HG02763 (cell line): ENCODE measurements around the gene YOD1.
"Not testable (repeated sequence)": the region's sequence is repeated elsewhere in the genome, so short reads cannot be mapped to it uniquely, and the experiment has no call there.

Experiments
- ATAC-seq: cut with Tn5 transposase; IDR thresholded peaks from one replicate; pipeline ENCODE4 v1.9.1; 2021; ENCODE audit warnings: mild to moderate bottlenecking, moderate library complexity; ENCODE audit not compliant: unreplicated experiment

The YOD1 gene

DNA sequence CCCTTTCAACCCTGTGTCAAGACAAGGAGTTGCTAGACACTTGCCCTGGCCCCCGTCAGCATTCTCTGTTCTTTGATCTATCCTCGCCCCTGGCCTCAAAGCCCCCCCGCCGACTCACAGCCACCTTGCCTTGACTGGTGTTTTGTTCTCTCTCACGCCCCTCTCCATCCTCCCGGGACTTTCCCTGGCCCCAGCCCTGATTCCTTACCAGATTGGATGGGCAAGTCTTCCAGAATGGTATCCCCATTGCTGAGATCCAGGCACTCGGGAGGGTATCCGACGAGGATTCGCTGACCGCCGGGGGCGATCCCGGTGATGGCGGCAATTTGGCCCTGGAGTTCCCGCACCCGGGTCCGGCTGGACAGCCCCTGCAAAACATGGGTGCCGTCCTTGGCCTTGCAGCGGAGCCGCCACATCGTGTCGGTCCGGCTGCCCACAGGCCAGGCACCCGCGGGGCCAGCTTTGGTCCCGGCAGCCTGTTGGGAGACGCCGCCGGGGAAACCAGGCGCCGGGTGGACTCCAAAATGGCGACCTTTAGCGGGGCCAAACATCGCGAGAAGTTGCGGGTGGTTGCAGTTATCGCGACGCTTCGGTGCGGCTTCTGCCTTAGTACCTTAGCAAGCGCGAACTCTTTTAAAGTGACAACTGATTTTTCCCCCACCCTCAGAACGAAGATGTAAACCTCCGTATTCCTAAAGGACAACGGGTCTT lies 373 bp downstream of the YOD1 start:
- ATAC-seq: no peak

DNA sequence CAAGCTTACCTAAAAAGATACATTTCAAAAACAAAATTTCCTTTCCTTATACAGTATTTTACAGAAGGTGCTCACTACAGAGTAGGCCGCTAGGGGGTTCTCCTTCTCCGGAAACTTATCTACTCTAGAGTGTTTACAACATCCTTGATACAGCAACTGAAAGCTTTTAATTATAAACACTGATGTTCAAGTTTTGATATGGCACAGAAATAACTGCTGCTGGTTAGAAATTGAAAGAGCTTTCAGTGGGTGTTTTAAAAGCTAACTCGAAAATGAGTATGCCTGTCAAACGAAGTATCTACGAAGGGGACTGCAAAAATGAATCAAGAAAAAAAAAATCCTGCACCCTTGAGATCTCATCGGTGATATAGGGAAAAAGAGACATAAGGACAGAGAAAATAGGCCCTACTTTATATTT lies 1.0 kb downstream of the YOD1 start:
- ATAC-seq: no peak

DNA sequence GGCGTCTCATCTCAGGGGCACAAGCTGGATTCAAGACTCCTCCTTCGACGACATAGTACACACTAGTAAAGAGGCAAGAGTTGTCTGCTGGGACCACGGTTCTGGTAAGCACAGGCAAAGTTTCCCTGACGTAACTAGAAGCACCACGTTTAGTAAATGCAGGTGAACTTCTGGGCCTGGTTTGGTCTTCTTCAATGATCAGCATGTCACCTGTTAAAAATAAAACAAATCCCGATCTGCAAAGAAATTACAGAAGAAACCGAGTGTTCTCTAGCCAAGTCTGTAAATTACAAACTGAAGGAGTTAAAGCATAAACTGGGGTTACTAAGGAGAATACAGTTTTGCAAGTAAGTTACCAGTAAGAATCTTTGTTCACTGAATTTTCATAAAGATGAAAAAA lies 1.5 kb downstream of the YOD1 start:
- no peak for ATAC-seq

DNA sequence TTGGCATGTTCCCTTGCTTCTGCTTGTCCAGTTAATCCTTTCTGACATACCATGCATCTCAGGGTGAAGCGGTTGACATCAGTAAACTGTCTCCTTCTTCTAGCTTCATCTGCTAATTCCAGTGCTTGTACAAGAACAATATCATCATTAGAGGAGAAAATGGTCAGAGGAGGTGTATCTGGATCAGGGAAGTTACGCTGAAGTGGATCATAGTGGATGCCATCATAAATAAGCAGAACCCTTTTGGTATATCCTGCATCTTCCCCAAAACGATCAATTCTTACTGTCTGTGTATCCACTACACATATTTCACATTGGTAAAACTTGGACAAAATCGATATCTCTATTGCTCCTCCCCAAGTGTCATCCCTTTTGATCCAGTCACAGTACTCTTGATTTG lies 2.0 kb downstream of the YOD1 start:
- no peak for ATAC-seq

DNA sequence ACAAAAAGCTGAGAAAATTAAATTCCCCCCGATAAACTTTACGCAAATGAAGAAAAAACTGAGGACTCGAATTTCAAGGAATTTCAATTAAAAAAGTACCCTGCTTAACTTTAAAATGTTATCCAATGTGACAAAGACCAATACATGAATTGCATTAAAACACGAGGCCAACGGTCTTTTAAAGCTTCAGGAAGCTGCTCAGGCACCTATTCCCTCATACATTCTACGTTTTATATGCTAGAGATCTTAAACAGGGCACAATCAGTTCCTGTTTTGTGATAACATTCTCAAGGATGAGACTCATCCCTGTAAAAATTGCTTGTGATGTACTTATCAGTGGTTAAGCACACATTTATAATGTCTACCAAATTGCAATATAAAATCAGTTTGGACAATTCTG lies 3.0 kb downstream of the YOD1 start:
- no peak for ATAC-seq

DNA sequence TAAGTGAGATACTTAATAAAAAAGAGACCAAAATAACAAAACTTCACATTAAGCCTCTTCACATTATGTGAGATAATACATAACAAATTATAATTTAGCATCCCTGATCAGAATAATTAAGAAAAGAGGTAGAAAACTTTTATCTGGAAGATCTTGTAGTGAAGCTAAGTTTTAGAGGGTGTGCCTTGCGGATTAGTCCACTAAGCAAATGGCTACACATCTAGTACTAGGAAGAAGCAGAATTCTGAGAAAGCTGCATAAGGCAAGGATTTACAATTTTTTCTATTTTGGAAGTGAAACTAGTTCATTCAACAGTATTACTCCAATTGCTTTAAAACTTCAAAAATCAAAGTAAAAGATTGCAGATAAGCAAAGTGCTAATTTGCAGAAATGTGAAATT lies 3.5 kb downstream of the YOD1 start:
- ATAC-seq: no peak

DNA sequence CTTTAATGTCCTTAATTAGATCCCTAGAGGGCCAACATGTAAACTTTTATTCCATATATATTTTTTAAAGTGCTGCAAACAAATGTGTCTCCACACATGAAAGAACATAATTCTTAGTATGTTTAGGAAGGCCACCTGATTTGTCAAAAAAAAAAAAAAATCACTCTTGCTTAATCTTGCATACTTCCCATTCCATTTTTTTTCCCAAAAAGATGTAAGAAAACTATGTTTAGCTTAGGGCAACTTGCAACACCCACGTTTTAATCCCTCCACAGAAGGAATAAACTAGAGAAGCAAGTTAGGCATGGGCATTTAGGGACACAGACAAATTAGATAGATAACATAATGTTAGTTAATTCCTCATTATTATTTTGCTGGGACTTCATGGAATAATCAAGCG lies 5.6 kb downstream of the YOD1 start:
- ATAC-seq: no peak

DNA sequence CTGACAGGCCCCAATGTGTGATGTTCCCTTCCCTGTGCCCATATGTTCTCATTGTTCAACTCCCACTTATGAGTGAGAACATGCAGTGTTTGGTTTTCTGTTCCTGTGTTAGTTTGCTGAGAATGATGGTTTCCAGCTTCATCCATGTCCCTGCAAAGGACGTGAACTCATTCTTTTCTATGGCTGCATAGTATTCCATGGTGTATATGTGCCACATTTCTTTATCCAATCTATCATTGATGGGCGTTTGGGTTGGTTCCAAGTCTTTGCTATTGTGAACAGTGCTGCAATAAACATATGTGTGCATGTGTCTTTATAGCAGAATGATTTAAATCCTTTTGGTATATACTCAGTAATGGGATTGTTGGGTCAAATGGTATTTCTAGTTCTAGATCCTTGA lies 9.6 kb downstream of the YOD1 start:
- ATAC-seq: not testable (repeated sequence)

DNA sequence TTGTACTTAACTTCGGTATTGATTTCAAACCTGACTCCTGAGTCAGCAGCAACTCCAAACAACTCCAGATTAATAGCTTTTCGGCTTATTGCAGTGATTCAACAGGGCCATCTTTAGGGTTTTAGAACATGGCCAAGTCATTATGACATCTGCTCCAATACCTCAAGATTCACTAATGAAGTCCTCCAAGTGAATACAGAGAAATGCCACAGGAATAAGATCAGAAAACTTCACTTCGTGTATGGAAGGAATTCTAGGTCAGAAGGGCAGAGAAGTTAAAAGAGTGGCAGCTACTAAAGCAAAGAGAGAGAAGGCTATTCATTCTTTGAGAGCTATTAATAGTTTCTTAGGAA lies 10.9 kb downstream of the YOD1 start:
- ATAC-seq: no peak

DNA sequence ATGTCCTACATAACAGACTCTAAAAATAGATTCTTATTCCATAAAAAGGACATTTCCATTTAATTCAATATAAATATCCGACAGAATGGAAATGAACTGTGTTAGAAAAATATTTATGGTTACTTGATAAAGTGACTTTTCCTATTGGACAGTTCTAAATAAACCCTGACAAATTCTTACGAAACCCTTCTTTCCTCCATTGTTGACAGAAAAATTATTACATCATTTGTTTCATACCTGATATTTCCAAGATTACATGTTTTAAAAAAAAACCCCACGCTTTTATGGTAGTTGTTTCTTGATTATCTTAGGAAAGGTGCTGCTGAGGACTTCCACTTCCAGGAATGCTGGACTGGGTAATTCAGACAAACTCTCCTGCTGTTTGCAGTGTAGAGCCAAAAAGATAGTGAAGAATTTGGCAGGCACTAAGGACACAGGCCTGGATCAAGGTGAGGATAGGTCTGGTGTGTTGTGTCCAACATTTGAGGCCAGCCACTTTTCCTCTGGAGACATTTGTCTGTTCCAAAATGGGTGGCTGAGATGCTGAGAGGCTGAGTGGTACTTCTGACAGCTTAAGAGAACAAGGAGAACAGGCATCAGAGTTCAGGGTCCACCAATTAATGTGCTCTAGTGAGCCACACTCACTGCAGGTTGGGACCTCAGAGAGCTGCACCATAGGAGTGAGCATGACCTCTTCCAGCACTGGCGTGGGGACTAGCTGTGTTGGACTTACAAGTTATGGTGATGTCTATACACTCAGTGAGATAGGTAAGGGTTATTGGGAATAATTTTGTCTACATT lies 11.4 kb downstream of the YOD1 start:
- ATAC-seq: no peak

DNA sequence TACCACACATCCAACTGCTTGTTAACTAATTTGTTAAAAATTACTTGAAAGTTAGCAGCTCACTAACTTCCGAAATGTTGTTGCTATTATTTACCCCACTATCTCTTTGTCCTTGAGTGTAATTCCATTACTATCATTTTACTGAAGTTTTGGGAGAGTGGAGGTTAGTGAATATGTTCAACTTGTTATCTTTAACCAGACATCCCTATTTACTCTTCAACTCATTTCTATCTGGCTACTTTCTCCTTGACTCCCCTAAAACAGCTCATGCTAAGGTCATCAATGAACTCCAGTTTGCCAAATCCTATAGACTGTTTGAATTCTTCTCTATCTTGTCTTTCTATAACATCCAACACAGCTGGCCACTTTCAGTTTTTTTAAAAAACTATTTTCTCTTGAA lies 14.1 kb downstream of the YOD1 start:
- no peak for ATAC-seq

DNA sequence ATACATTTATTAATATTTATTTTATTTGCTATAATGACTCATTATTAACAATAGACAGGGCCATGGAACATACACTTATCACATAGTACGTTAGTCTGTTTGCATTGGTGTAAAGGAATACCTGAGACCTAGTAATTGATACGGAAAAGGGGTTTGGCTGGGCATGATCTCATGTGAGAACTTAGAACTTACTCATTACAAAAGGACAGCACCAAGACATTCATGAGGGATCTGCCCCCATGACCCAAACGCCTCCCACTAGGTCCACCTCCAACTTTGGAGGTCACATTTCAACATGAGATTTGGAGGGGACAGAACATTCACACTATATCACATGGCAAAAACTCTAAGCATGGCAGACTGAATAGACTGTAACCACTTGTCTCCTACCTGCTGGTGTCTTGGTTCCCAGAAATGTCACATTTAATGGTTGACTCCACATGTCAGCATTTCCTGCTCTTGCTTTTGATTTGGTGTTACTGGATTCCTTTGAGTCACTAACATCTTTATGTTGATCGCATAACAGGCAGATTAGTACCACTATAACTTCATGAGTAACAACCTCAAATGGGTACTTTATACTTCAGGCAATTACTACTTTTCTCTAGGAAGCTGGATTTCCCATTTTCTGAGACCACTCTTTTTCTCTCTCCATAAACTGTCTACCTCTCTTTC lies 15.0 kb downstream of the YOD1 start:
- ATAC-seq: no peak

DNA sequence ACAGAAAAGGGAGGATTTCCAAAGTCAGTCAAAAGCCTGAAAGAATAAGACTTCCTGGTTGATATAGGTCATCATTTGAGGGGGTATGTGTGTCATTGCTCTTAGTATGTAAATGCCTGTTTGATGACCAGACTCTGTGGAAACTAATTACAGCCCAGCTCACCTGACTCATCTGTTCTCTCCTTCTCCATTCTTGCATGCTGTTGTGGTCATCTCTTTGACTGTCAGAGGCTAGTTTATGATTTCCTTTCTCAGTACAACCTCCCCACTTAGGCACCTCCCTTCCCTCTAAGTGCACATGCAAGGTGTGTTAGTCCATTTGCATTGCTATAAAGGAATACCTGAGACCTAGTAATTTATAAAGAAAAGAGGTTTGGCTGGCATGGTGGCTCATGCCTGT lies 16.0 kb downstream of the YOD1 start:
- ATAC-seq: no peak

DNA sequence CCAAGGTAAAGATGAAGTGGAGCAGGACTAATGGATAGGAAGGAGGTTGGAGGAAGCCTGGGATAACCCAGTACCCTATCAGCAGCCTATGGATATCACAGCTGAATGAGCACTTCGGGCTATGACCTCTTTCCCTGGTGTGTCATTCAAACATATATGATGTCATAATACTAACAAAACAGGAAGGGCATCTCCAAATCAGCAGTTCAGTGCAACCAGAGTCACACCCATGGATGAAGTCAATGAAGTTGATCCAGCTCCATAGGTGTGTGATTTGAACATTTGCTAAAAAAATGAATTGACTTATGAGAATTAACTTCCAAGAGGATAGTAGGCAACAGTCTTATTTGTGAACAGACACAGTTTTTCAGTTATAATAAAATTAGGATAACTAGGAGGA lies 16.8 kb downstream of the YOD1 start:
- no peak for ATAC-seq

DNA sequence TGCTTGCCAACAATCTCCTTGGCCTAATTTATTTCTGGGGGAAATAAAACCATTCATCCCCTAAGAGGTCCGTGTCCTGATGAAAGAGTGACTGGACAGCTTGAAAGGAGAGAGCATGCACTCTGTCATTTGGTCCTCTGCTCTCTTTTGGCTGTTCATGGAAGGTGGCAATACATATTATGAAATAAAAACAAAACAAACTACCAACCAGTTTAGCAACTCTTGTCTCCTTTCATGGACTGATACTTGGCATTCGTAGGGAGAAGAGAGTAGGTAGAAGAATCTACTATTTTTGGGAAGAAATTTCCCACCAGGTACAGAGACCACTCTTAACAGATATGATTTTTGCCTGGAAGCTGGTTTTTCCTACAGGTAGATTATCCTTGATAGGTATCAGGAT lies 17.7 kb downstream of the YOD1 start:
- ATAC-seq: no peak

DNA sequence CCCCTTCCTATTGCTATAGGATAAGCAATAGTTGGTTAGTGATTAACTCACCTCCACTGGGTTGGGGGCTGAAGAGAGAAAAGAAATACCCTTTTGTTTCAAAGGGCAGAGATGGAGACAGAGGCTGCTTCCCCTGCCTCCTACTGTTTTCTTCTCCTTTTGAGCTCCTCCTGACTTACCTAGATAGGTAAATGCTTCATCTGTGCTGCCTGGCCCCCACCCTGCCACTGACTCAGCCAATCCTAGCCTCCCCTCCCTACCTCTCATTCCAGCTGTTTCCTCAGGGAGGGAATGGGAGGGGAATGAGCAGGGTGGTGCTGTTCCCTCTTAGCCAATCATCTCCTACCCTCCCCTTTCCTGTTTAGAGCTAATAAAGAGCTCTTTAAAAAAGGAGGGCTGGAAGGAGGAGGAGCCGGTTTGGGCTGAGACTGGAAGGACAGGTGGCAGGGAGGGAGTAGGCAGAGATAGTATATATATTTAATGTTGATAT lies 18.4 kb downstream of the YOD1 start, which contains the start of gene C1orf116:
TSS of gene C1orf116 (minus strand) at position 229 of the 490 bp plus-strand sequence. CDS start 5,158 bp downstream, outside the sequence.
- ATAC-seq: no peak

DNA sequence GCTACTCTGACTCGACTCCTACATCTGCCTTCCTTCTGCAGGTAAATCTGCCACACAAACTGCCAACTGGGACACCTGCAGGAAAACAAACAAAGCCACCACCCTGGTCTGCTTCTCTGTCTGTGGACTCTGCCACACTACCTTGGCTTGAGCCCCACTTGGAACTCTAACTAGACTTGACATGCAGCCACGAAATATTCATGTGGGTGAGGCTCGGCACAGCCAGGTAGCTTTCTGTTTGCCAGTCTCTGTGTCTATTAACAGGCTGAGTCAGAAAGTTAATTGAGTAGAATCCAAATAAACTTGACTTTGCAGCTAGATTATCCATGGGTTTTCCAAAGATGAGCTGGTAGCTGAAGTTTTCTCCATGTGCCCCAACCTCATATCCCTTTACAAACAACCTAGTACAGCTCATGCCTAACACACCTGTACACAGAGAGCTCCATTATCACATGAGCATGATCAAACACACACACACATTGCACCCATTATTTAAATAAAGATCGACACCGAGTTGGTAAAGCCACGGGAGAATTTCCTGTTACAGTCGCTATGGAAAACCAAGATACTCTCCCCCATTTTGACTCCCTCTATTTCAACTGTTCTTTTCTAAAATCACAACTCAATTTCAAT lies 19.3 kb downstream of the YOD1 start:
- ATAC-seq: no peak

DNA sequence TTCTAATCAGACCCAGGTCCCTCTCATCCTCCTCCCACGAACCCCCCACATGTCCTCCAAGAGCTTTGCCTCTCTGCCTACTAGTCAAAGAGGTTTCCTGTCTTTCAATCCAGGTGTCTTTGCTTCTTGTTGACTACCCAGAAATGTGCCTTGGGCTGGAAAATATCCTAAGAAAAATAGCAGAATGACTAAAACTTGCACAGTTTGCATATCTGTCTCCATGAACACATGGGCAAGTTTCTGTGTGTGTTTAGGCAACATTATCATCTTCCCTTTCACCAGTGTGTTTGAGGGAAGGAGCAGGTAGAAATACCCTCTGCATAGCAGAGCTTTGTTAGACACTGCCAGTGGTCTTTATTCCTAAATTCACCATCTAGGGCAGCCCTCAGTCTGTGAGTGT lies 20.0 kb downstream of the YOD1 start:
- ATAC-seq: no peak

DNA sequence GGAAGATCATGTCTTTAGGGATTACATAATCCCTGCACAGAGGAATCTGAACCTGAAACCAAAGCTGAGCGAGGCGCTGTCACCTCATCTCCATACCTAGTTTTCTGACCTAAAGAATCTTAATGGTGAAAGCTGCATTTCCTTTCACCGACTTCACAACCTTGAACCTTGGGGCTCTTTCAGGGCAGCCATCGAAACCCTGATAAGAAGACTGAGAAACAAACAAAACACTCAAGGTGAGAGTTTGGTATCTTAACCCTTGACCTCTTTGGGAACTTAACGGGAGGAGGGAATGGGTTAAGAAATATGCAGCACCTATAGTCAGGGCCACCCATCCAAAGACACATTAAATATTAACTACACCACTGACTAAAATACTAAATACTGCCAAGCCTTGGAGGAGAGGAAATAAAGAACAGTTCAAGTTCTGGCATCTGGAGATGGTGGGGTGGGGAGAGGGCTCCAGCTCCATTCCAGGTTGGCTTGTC lies 20.4 kb downstream of the YOD1 start:
- no peak for ATAC-seq

DNA sequence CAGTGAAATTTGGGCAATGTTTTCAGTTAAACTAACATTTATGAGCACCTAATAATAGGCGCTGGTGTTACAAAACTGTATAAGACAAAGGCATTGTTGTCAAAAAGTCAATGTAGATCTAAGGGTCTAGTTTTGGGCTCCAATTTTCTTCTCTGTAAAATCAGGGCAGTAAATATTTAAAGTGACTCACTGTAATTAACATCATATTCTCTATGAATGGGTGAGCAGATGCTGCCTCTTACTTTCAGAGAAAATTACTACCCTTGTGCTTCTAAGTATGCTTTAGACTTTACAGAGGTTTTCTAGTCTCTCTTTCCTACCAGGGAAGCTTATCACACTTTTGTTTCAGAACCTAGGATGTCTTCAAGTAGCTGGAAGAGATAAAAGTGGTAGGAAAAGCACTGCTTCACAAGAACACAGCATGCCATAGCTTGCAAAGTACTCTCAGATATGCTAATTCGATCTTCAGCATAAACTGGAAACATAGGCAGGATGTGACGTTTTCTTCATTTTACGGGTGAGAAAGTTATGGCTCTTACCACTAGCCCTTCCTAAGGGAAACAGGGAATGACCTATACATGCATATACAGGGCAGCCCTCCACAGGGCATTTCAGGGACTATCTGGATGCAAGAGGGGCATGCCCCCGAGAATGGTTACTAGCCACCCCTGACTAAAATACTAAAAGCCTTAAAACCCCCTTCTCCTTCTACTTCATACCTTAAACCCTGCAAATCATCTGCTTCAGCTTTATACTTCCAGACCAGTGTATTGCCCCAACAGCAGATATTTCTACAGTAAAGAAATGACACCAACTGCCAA lies 21.1 kb downstream of the YOD1 start:
- ATAC-seq: no peak
